Cardiac muscle cell (in vitro differentiated cells and primary cell): ENCODE results near the gene BEST3. TPM values are rescaled to one million over a fixed set of nuclear protein-coding genes. Genes with fewer than 3 reads are reported as not detected.

Experiments used
- DNase-seq, 2 donors: peaks; one replicate each; pipeline versions ENCODE4 v3.0.0 to v3.0.0-alpha.2; 2010 to 2017; ENCODE audit warnings: low read depth in 1 of 2, low spot score in 1 of 2
- H3K27ac ChIP-seq: fragments of 200-600 bp; sonication (generic); 2 replicates; pipeline ENCODE4 v1.5.1; 2016
- H3K27me3 ChIP-seq: fragments of 200-600 bp; sonication (generic); 2 replicates; pipeline ENCODE4 v1.6.0; 2016; ENCODE audit warnings: control low read depth
- H3K36me3 ChIP-seq: fragments of 200-600 bp; sonication (generic); 2 replicates; pipeline ENCODE4 v1.5.1; 2016; ENCODE audit warnings: control low read depth
- H3K4me1 ChIP-seq: fragments of 200-600 bp; sonication (generic); 2 replicates; pipeline ENCODE4 v1.8.1; 2017; ENCODE audit warnings: low read depth, mild to moderate bottlenecking, mixed run types
- H3K4me3 ChIP-seq: fragments of 200-600 bp; sonication (generic); 2 replicates; pipeline ENCODE4 v1.5.1; 2016; ENCODE audit warnings: mild to moderate bottlenecking
- H3K9me3 ChIP-seq: fragments of 200-600 bp; sonication (generic); 2 replicates; pipeline ENCODE4 v1.5.1; 2017; ENCODE audit warnings: low read depth, mild to moderate bottlenecking, control low read depth
- polyA plus RNA-seq: library from polyadenylated mRNA; unstranded; fragments of >200 nt; fragmentation: Nextera tagmentation; extraction: Ambion mirVana; gene quantifications from 2 replicates; pipeline ENCODE4 v1.2.1, GENCODE V29; 2016
- total RNA-seq: library from RNA; depleted of rRNA; stranded (reverse); fragments of >200 nt; gene quantifications from 2 replicates; pipeline ENCODE4 v1.2.3, GENCODE V29; 2016
- TF ChIP-seq, protein P1 (sequence below): IDR thresholded peaks from 2 replicates; pipeline ENCODE4 v1.5.1; 2012; ENCODE audit warnings: low read depth, mild to moderate bottlenecking, low read length

BEST3 gene
- total and polyA plus RNA-seq, 2 experiments from 2014 or later = not detected

GRCh38 chr12:69679119-69679518 lies 20.0 kb downstream of the BEST3 start:
- TF ChIP-seq, protein P1, sequence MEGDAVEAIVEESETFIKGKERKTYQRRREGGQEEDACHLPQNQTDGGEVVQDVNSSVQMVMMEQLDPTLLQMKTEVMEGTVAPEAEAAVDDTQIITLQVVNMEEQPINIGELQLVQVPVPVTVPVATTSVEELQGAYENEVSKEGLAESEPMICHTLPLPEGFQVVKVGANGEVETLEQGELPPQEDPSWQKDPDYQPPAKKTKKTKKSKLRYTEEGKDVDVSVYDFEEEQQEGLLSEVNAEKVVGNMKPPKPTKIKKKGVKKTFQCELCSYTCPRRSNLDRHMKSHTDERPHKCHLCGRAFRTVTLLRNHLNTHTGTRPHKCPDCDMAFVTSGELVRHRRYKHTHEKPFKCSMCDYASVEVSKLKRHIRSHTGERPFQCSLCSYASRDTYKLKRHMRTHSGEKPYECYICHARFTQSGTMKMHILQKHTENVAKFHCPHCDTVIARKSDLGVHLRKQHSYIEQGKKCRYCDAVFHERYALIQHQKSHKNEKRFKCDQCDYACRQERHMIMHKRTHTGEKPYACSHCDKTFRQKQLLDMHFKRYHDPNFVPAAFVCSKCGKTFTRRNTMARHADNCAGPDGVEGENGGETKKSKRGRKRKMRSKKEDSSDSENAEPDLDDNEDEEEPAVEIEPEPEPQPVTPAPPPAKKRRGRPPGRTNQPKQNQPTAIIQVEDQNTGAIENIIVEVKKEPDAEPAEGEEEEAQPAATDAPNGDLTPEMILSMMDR = no peak
- peaks cover 2% of the 10 kb centered on the region for H3K4me1 ChIP-seq
- H3K4me3 ChIP-seq = no peak overlapping the region
- no peaks in the 10 kb centered on the region for H3K36me3 ChIP-seq
- H3K27ac ChIP-seq = no peak overlapping the region
- no peaks in the 10 kb centered on the region for H3K27me3 ChIP-seq
- H3K9me3 ChIP-seq = no peaks in the 10 kb centered on the region
- no peak for DNase-seq

DNA sequence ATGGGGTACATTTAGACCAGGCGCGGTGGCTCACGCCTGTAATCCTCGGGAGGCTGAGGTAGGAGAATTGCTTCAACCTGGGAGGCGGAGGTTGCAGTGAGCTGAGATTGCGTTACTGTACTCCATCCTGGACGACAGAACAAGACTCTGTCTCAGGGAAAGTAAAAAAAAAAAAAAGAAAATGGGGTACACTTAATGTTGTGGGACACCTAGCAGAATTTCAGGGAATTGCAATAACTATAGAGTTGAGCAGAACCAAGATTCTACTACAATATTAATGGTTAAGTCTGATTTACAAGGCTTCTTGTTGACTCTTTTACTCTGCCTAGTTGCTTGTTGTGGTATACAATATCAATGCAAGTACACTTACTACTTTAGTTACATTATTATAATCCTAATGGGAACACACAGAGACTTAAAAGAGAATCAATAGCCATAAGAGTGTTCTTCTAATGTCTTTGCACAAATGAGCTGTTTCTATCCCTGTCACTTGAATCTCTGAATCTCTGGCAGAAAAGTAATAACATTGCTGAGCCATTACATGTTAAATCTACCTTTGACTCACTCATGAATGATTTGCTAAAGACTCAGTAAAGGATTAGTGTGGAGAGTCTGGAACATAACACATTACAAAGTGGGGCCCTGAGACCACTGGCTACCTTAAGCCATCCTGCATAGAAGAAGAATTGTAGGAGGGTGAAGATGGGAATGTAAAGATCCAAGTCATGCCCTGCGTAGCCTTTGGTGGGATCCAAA lies 22.7 kb downstream of the BEST3 start:
- Histone ChIP-seq H3K4me1 (peaks cover 8% of the 10 kb centered on the region), H3K27me3 (no peaks in the 10 kb centered on the region), H3K4me3 (no peak overlapping the region), H3K27ac (no peak overlapping the region), H3K9me3 (no peaks in the 10 kb centered on the region), H3K36me3 (no peaks in the 10 kb centered on the region)
- TF ChIP-seq, protein P1 = no peak
- DNase-seq = no peak

DNA sequence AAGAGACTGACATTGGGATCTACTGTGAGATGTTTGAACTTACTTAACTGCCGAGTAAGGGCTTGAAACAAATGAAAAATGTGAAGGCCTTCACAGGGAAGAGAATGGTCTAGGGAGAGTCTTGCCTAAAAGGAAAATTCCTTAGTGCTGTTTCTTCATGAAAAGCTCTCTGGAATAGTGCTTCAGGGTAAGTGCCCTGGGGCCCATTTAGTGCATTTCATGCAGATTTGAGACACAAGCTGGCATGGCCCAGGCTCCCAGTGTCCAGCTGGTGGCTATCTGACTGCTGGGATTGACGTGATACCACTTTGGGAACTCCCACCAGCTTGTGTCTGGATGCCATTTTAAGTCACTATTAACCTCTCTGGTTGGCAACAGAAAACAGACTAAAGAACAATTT lies 26.9 kb downstream of the BEST3 start:
- Histone ChIP-seq H3K9me3 (no peaks in the 10 kb centered on the region), H3K27me3 (no peaks in the 10 kb centered on the region)
- no peak for DNase-seq

GRCh38 chr12:69671597-69671996 lies 27.5 kb downstream of the BEST3 start:
- H3K27me3 ChIP-seq = no peaks in the 10 kb centered on the region
- no peak for DNase-seq
- no peaks in the 10 kb centered on the region for H3K9me3 ChIP-seq
- no peaks in the 10 kb centered on the region for H3K36me3 ChIP-seq
- TF ChIP-seq, protein P1 = no peak
- H3K4me1 ChIP-seq = peaks cover 15% of the 10 kb centered on the region
- H3K27ac ChIP-seq = no peak overlapping the region
- H3K4me3 ChIP-seq = no peak overlapping the region

More for the DNA sequence above, 26.9 kb downstream of the BEST3 start:
- Histone ChIP-seq H3K27ac (no peak overlapping the region), H3K36me3 (no peaks in the 10 kb centered on the region), H3K4me3 (no peak overlapping the region), H3K4me1 (peaks cover 9% of the 10 kb centered on the region)
- TF ChIP-seq, protein P1 = no peak

- TF ChIP-seq, protein P1 = no peak
- Histone ChIP-seq H3K27me3 (no peaks in the 10 kb centered on the region), H3K36me3 (no peaks in the 10 kb centered on the region), H3K9me3 (no peaks in the 10 kb centered on the region), H3K4me3 (no peak overlapping the region), H3K27ac (peak overlapping the region; percentile 88), H3K4me1 (peaks cover 15% of the 10 kb centered on the region)
- DNase-seq = no peak
These were observed 32.3 kb downstream of the BEST3 start for GRCh38 chr12:69666798-69667197.
